CD4-positive, alpha-beta T cell (primary cell): ENCODE measurements around the gene PWWP2A. TPM values are rescaled to one million over a fixed set of nuclear protein-coding genes. Genes with fewer than 3 reads are reported as not detected.

Source experiments
- ATAC-seq: fragments of 200-7000 bp; cut with Tn5 transposase; one replicate; pipeline ENCODE4 v1.10.0; 2022; ENCODE audit warnings: mild to moderate bottlenecking; ENCODE audit not compliant: poor library complexity
- CTCF ChIA-PET: fragments of 350-600 bp; sonication (Branson Sonifier 250); formaldehyde crosslinking; loops from one replicate; lab custom pipeline; 2021; ENCODE audit warnings: antibody characterized with exemption, inconsistent platforms; lab: Charles Lee
- POLR2A ChIA-PET: fragments of 350-600 bp; sonication (Branson Sonifier 250); formaldehyde crosslinking; loops from one replicate; lab custom pipeline; 2021; ENCODE audit warnings: antibody characterized with exemption, inconsistent platforms; lab: Charles Lee
- DNase-seq, 14 experiments: peaks; one replicate each; pipeline ENCODE4 v3.0.0-alpha.2; 2013 to 2020; ENCODE audit warnings: mixed read lengths in 2 of 14
- H3K27ac ChIP-seq, 2 donors: one replicate each; pipeline versions ENCODE4 v1.5.1 to v1.7.0; 2013; ENCODE audit warnings: low read length in 2 of 2, low read depth in 1 of 2, mild to moderate bottlenecking in 1 of 2
- H3K27me3 ChIP-seq, 2 experiments: 1 replicate in 1 of 2; 2 replicates in 1 of 2; pipeline versions ENCODE4 v1.6.1 to v1.7.0; 2013; ENCODE audit warnings: low read length in 2 of 2, control low read depth in 1 of 2, mild to moderate bottlenecking in 1 of 2, moderate library complexity in 1 of 2; ENCODE audit not compliant: insufficient read depth in 2 of 2, control insufficient read depth in 1 of 2
- H3K36me3 ChIP-seq: one replicate; pipeline ENCODE4 v1.6.1; 2013; ENCODE audit warnings: low read length, control low read depth; ENCODE audit not compliant: insufficient read depth
- H3K4me1 ChIP-seq: one replicate; pipeline ENCODE4 v1.6.1; 2013; ENCODE audit warnings: low read length, control low read depth; ENCODE audit not compliant: insufficient read depth
- H3K4me3 ChIP-seq: one replicate; pipeline ENCODE4 v1.5.1; 2013; ENCODE audit warnings: mild to moderate bottlenecking, low read length, moderate library complexity
- H3K9me3 ChIP-seq, 2 experiments: 1 replicate in 1 of 2; 2 replicates in 1 of 2; pipeline versions ENCODE4 v1.6.1 to v1.7.0; 2013; ENCODE audit warnings: low read length in 2 of 2, mild to moderate bottlenecking in 2 of 2, control low read depth in 1 of 2, moderate library complexity in 1 of 2; ENCODE audit not compliant: control insufficient read depth in 1 of 2, insufficient read depth in 1 of 2
- H3K27ac Mint-ChIP-seq: one replicate; pipeline ENCODE4 v1.8.0; 2020; ENCODE audit warnings: mixed read lengths
- H3K27me3 Mint-ChIP-seq: one replicate; pipeline ENCODE4 v1.8.0; 2021; ENCODE audit warnings: mixed read lengths
- H3K36me3 Mint-ChIP-seq: one replicate; pipeline ENCODE4 v1.8.0; 2021; ENCODE audit warnings: low read depth, mixed read lengths
- H3K4me1 Mint-ChIP-seq: one replicate; pipeline ENCODE4 v1.8.0; 2021; ENCODE audit warnings: low read depth, mixed read lengths
- H3K4me3 Mint-ChIP-seq: one replicate; pipeline ENCODE4 v1.8.0; 2020; ENCODE audit warnings: mild to moderate bottlenecking, mixed read lengths
- H3K9me3 Mint-ChIP-seq: one replicate; pipeline ENCODE4 v1.8.0; 2020; ENCODE audit warnings: mixed read lengths
- CTCF ChIP-seq: fragments of 200-600 bp; IDR thresholded peaks from one replicate; pipeline ENCODE4 v1.8.0; 2022; ENCODE audit warnings: antibody characterized with exemption, mild to moderate bottlenecking
- intact Hi-C, 2 experiments: fragments of 100-400 bp; cut with DNase I in 1 of 2; cut with micrococcal nuclease in 1 of 2; formaldehyde crosslinking; loops; one replicate each; pipeline versions ENCODE4 v1.15.1 to v1.9.0; 2023 to 2025; cut with DNase I, micrococcal nuclease
- total RNA-seq, 174 experiments: library from RNA in 2 of 174; stranded (reverse) in 2 of 174; gene quantifications; one replicate each; pipeline ENCODE4 v1.2.3 and lab custom pipeline; 2021 to 2026

The PWWP2A gene
- total RNA-seq, 2 experiments from 2014 or later: 18.2 to 23.2 TPM

DNA sequence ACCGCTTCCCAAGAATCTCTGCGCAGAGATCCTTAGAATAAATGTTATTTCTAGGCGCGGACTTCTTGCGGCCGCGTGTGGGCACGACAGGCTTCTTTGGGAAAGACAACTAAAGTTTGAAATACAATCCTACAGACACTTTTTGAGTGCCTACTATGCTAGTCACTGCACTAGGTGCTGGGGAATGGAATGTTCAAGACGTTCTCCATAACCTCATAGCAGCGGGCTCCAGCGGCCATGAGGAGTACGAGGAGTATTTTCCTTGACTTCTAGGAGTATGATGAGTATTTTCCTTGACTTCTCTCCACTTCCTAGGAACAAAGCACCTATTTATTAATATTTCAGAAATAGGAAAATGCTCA, 636 bp upstream of the PWWP2A start:
- H3K27me3 ChIP-seq: no peaks in the 10 kb centered on the region
- no peak for ATAC-seq
- peaks cover 8% of the 10 kb centered on the region for H3K27me3 Mint-ChIP-seq
- peaks cover 26% of the 10 kb centered on the region for H3K36me3 Mint-ChIP-seq
- no peak for TF ChIP-seq CTCF
- H3K4me1 ChIP-seq: peaks cover 20% of the 10 kb centered on the region
- H3K9me3 ChIP-seq: no peaks in the 10 kb centered on the region
- no peaks in the 10 kb centered on the region for H3K9me3 Mint-ChIP-seq
- peaks cover 16% of the 10 kb centered on the region for H3K36me3 ChIP-seq
- ChIA-PET CTCF (no interaction called here), POLR2A (no interaction called here)
- DNase-seq: no peak
- H3K4me1 Mint-ChIP-seq: peaks cover 20% of the 10 kb centered on the region
- H3K4me3 ChIP-seq: peak overlapping the region; percentile 70
- peak overlapping the region; percentile 82 for H3K27ac Mint-ChIP-seq
- H3K27ac ChIP-seq: no peak overlapping the region
- H3K4me3 Mint-ChIP-seq: peak overlapping the region; percentile 96
- intact Hi-C loops: loop anchor here (2.0 to 10.0 kb wide), 5 partner anchors 109 to 853 kb away; partner anchors contain the start of genes PTTG1 (in 1 of the 2), SLU7 (in 1 of the 2) and TTC1 (in 1 of the 2)

DNA sequence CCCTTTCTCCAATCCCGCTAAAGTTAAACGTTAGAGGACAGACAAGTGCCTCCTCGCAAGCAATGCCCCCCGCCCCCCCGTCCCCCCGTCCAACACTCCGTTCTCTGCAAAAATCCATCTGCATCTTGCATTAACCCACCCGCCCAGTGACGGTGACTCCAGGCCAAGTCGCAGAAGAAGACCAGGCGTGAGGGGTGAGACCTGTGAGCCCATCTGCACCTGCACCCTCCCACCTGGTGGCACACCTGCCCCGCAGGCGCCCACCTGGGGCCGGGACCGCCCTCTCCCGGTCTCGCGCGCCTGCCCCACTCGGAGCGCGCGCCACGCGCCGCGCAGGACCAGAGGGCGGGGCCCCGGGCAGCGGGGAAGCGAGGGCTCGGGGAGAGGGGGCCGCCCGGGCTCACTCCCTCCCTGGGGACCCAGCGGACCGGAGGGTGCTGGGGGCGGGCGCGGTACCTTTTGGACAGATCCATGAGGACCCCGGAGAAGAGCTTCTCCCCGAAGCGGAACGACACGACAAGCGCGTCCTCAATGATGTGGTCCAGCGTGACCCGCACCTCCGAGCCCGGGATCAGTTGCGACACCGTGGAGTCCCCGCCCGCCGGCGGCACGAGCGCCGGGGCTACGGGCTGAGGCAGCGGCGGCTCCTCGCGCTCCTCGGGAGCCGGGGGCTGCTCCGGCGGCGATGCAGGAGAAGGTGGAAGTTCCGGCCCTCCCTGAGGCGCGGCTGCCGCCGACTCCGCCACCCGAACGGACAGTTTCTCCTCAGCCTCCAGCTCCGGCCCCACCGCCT, 705 bp downstream of the PWWP2A start:
- Histone ChIP-seq H3K4me1 (peaks cover 23% of the 10 kb centered on the region), H3K36me3 (peaks cover 26% of the 10 kb centered on the region), H3K9me3 (no peaks in the 10 kb centered on the region), H3K4me3 (peak overlapping the region; percentile 70), H3K27ac (peak overlapping the region; percentile 68 to 87), H3K27me3 (no peaks in the 10 kb centered on the region)
- Mint-ChIP-seq H3K4me1 (peaks cover 22% of the 10 kb centered on the region), H3K36me3 (peaks cover 40% of the 10 kb centered on the region), H3K9me3 (no peaks in the 10 kb centered on the region), H3K27ac (peak overlapping the region; percentile 64), H3K4me3 (peak overlapping the region; percentile 87), H3K27me3 (peaks cover 8% of the 10 kb centered on the region)
- ChIA-PET CTCF (interaction anchor here (0.6 to 1.6 kb wide), 4 partner anchors 13 to 780 kb away, joined by 3 to 5 read pairs (median 4); partner anchors contain the start of gene TTC1), POLR2A (interaction anchor here (0.7 to 1.6 kb wide), 7 partner anchors 10 to 304 kb away, joined by 3 to 10 read pairs (median 4); partner anchors contain the start of genes SLU7 and TTC1)
- TF ChIP-seq CTCF: no peak
- DNase-seq (peak; percentile 17 to 80 (median 50)), ATAC-seq (peak; percentile 8)
- intact Hi-C loops: loop anchor here (2.0 to 10.0 kb wide), 3 partner anchors 108 to 296 kb away; partner anchors contain the start of genes SLU7 (in 1 of the 2) and TTC1 (in 1 of the 2)

DNA sequence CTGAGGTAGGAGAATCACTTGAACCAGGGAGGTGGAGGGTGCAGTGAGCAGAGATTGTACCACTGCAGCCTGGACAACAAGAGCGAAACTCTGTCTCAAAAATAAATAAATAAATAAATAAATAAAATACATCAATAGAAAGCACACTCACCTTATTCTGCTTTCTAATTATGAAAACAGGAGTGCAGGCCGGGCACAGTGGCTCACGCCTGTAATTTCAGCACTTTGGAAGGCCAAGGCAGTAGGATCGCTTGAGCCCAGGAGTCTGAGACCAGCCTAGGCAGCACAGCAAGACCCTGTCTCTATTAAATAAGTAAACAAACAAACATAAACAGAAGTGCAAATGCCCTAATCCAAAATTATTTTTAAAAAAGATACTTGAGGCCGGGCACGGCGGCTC, 2.3 kb downstream of the PWWP2A start:
- POLR2A ChIA-PET: no interaction called here
- Mint-ChIP-seq H3K27ac (no peak overlapping the region), H3K4me3 (peak overlapping the region; percentile 71), H3K36me3 (peaks cover 55% of the 10 kb centered on the region), H3K9me3 (no peaks in the 10 kb centered on the region), H3K27me3 (no peaks in the 10 kb centered on the region), H3K4me1 (peaks cover 27% of the 10 kb centered on the region)
- intact Hi-C loops: loop anchor here in 1 of 2 experiments (5.0 to 10.0 kb wide), 2 partner anchors 110 to 298 kb away; partner anchors contain the start of genes SLU7 and TTC1
- Histone ChIP-seq H3K36me3 (peaks cover 38% of the 10 kb centered on the region), H3K27ac (no peak overlapping the region), H3K4me3 (no peak overlapping the region), H3K4me1 (peaks cover 23% of the 10 kb centered on the region), H3K27me3 (no peaks in the 10 kb centered on the region), H3K9me3 (no peaks in the 10 kb centered on the region)
- CTCF ChIA-PET: no interaction called here
- DNase-seq: no peak
- TF ChIP-seq CTCF: no peak
- ATAC-seq: no peak
